ENCODE results near the gene GRM4. TPM values are rescaled to one million over a fixed set of nuclear protein-coding genes. Genes with fewer than 3 reads are reported as not detected.

The GRM4 gene
- total RNA-seq, 6 experiments from 2014 or later, result not detected

DNA sequence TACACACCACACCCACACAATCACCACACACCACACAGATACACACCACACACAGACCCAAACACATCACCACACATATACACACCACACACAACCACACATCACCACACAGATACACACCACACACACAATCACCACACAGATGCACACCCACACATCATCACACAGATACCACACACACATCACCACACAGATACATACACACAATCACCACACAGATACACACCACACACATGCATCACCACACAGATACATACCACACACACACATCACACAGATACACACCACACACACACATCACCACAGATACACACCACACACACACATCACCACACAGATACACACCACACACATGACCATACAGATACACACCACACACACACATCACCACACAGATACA is 73.2 kb downstream of the GRM4 start:
- TF ChIP-seq, protein P1, sequence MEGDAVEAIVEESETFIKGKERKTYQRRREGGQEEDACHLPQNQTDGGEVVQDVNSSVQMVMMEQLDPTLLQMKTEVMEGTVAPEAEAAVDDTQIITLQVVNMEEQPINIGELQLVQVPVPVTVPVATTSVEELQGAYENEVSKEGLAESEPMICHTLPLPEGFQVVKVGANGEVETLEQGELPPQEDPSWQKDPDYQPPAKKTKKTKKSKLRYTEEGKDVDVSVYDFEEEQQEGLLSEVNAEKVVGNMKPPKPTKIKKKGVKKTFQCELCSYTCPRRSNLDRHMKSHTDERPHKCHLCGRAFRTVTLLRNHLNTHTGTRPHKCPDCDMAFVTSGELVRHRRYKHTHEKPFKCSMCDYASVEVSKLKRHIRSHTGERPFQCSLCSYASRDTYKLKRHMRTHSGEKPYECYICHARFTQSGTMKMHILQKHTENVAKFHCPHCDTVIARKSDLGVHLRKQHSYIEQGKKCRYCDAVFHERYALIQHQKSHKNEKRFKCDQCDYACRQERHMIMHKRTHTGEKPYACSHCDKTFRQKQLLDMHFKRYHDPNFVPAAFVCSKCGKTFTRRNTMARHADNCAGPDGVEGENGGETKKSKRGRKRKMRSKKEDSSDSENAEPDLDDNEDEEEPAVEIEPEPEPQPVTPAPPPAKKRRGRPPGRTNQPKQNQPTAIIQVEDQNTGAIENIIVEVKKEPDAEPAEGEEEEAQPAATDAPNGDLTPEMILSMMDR (IDR thresholded peaks at IDR 0.05), result no peak
- TF ChIP-seq POLR2A (IDR thresholded peaks at IDR 0.05), result no peak
- H3K36me3 ChIP-seq, result no peaks in the 10 kb centered on the region
- intact Hi-C loops (cut with DNase I), result no loop called here

DNA sequence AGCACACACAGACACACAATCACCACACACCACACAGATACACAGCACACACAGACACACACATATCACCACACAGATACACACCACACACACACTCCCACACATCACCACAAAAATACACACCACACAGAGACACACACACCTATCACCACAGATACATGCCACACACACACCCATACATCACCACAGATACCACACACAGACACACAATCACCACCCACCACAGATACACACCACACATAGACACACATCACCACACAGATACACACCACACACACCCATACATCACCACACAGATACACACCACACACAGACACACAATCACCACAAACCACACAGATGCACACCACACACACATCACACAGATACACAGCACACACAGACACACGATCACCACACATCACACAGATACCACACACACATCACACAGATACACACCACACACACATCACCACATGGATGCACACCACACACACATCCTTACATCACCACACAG is 74.0 kb downstream of the GRM4 start:
- DNase-seq (no peak), ATAC-seq (no peak)
- Histone ChIP-seq H3K4me1 (no peaks in the 10 kb centered on the region), H3K36me3 (no peaks in the 10 kb centered on the region), H3K4me3 (no peak overlapping the region), H3K27me3 (no peaks in the 10 kb centered on the region), H3K9me3 (no peaks in the 10 kb centered on the region), H3K27ac (no peak overlapping the region)
- intact Hi-C loops (cut with DNase I), result no loop called here
- no CpG with 5 or more reads among the region's 1 CpG for WGBS (ENCODE audit: insufficient coverage, low coverage, low lambda C conversion rate, missing lambda C conversion rate)
- TF ChIP-seq, protein P1 (IDR thresholded peaks at IDR 0.05), result no peak
- TF ChIP-seq POLR2A (IDR thresholded peaks at IDR 0.05), result no peak

More for the DNA sequence above, 73.2 kb downstream of the GRM4 start:
- ATAC-seq, result no peak
- Histone ChIP-seq H3K4me1 (no peaks in the 10 kb centered on the region), H3K27me3 (no peaks in the 10 kb centered on the region), H3K4me3 (no peak overlapping the region), H3K9me3 (no peaks in the 10 kb centered on the region), H3K27ac (no peak overlapping the region)
- no peak for DNase-seq

DNA sequence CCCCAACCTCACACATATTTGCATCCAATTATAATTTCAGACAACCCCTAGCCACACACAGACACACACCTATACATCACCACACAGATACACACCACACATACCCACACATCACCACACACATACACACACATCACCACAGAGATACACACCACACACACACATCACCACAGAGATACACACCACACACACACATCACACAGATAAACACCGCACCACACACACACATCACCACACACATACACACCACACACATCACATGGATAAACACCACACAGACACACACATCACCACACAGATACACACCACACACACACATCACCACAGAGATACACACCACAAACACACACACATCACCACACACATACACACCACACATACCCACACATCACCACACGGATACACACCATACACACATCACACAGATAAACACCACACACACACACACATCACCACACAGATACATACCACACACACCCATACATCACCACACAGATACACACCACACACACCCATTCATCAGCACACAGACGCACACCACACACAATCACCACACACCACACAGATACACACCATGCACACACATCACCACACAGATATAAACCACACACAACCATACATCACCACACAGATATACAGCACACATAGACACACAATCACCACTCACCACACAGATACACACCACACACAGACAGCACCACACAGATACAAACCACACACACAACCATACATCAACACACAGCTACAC is 74.6 kb downstream of the GRM4 start:
- 75% methylated on average over 3 of the region's 3 CpGs for WGBS (ENCODE audit: insufficient coverage, low coverage, low lambda C conversion rate, missing lambda C conversion rate)
- TF ChIP-seq POLR2A (IDR thresholded peaks at IDR 0.05), result no peak
- TF ChIP-seq, protein P1 (IDR thresholded peaks at IDR 0.05), result no peak
- ATAC-seq, result no peak
- Histone ChIP-seq H3K9me3 (no peaks in the 10 kb centered on the region), H3K27ac (no peak overlapping the region), H3K36me3 (no peaks in the 10 kb centered on the region), H3K4me1 (no peaks in the 10 kb centered on the region), H3K4me3 (no peak overlapping the region), H3K27me3 (no peaks in the 10 kb centered on the region)
- no peak for DNase-seq
- intact Hi-C loops (cut with DNase I), result no loop called here

DNA sequence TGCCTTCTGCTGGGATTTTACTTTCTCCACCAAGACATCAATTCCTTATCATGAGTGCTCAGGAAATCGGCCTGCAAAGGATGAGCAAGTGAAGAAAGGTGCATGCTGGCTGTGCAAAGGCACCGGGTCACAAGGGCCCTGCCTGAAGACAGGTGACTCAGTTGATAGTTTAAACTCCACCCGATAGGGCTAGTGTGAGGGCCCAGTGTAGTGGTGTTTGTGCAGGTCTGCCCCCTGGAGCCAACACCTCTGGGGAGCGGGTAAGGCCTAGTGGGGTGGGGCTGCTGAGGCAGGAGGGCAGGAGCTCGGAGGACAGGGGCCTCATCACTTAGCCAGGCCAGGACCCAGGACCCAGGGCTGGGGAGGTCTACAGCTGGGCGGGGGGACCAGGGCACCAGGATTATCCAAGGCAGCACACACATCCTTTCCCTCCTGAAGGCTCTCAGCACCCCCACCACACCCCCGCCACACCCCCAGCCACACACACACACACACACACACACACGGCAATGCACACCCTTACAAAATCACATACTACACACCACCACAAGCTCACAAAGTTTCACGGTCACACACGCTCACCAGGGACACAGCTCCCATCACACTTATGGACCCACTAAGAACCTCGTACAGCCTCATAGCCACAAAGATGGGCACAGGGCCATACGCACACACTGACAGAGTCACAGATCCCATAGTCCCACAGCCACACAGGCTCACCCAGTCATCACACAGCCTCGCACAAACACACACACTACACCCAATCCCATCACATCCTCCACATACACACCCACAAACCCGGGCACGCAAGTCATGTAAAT is 75.4 kb downstream of the GRM4 start:
- TF ChIP-seq, protein P1 (IDR thresholded peaks at IDR 0.05), result no peak
- TF ChIP-seq POLR2A (IDR thresholded peaks at IDR 0.05), result no peak
- Histone ChIP-seq H3K27ac (no peak overlapping the region), H3K4me3 (no peak overlapping the region), H3K4me1 (no peaks in the 10 kb centered on the region), H3K9me3 (no peaks in the 10 kb centered on the region), H3K36me3 (no peaks in the 10 kb centered on the region), H3K27me3 (no peaks in the 10 kb centered on the region)
- DNase-seq, result no peak
- WGBS (ENCODE audit: insufficient coverage, low coverage, low lambda C conversion rate, missing lambda C conversion rate), result 79% methylated on average over 7 of the region's 15 CpGs
- no peak for ATAC-seq
- intact Hi-C loops (cut with DNase I), result no loop called here

Measured in right lobe of liver (tissue), 6 donors.